GM04504 (cell line): ENCODE measurements around the gene UGP2.
"Not testable (repeated sequence)": the region's sequence is repeated elsewhere in the genome, so short reads cannot be mapped to it uniquely, and the experiment has no call there.

Source experiments
- DNase-seq: peaks from one replicate; pipeline ENCODE4 v3.0.0-alpha.2; 2012; ENCODE audit warnings: low read depth

Gene UGP2

DNA sequence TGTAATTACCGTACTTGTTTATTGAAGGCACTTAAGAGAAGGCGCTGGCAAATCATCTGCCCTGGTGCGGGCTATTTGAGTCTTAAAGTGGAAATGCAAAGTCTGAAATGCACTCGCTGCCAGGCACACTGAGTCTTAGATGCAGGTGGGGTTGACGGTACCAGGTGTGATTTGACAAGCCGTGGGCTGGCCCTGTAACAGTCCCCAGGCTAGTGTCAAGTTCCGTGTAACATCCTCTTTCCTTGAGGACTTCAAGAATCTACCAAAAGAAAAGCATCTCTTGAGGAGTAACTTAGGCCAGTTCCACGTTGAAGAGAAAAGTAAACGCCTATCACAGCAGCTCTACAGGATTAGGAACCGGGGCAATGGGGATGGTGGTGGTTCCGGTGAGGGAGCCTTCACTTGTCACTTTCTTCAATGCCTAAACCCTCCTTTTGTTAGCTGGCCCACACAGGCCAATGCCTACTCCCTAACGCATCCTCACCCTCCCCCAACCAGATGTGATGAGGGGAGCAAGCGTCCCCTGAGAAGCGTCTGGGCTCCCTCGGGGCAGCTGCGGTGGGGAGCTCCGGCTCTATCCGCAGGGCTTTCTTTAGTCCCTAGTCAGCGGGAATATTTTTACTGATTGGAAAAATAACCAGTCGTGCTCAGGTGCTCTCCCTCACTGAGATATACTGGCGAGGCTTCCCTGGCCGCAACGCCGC is 1.5 kb upstream of the UGP2 start:
- DNase-seq, result no peak

DNA sequence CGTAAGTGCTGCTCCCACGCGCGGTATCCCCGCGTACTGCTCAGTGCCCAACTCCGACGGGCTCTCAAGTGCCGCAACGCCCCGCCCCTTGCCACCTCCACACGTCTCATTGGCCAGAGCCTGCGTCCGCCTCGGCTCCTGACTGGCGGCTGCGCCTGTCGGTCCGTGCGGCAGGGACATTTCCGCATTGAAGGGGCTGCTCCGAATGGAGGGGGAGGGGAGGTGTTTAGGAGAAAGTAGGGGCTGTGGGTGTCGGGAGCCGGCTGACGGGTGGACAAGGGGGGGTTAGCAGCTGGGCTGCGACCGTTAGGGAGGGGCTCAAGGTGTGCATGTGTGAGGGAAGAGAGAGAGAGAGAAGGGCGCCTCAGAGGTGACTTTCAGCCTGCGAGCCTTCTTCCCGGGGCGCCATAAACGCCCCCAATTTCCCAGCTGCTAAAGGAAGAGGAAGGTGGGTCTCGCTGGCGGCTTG is 877 bp upstream of the UGP2 start:
- DNase-seq, result peak; percentile 94

DNA sequence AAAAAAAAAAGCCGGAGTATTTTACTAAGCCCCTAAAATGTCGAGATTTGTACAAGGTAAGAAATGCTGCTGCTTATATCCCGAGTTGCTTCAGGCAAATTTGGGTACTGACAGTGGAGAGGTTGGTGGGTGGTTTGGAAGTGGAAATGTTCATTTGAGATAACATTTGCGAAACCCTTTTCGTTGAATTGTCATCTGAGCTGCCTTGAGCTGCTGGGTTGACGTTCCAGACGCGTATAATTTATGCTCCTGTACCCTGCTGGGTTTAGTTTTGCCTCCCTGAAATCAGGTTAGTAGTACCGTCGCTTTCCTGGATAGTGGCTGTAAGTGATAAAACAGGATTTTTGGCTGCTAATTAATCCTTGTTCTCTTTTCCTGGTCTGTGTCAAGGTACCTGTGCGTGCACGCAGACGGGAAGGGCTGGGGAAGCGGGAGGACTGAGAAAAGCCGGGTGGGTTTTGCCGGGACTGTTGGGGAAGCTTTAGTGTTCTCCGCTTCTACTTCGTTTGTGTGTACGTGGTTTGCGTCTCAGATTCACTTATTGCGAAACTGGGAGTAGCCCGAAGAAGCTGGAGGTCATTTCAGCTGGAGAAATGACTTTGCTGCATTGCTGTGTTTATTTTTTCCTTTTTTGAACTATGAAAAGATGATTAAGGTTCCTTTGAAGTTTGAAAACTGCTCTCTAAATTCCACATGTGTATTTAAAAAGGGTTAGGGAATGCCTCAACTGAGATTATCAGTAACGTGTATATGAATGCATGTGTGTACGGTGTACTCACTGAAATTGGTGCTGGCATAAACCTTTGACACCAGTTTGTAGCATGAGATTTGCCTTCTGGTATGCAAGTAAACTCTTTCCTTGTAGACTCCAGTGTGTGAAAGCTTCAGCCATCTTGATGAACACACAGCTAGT is 709 bp downstream of the UGP2 start:
- no peak for DNase-seq

DNA sequence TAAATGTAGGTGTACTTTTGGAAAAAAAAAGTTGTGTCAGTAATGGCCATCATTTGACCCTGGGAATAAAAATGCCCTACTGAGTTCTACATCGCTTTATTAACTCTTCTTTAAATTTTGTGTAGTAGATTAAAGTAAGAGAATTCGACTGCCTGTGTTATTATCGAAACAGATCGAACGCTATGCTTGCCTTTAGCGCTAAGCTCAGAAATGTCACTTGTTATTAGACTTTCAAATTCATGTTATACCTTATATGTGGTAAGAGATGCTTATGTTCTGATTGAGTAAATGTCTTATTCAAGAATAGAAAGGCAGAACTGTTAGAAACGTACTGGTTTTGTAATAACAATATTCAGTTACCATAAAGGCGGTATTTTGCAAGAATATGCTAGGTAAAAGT is 1.4 kb downstream of the UGP2 start:
- no peak for DNase-seq

DNA sequence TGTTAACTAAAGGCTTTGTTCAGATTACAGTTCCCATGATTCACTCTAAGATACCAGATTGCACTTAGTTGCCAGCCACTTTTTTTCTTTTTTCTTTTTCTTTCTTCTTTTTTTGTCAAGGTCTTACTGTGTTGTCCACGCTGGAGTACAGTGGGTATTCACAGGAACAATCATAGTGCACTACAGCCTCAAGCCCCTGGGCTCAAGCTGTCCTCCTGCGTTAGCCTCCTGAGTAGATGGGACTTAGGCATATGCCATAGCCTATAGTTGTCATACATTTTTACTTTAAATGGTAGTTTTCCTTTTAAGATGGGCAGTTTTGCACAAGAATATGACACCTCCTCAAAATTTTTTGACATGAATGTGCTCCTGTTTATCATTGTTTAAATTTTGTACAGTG is 2.1 kb downstream of the UGP2 start:
- no peak for DNase-seq

DNA sequence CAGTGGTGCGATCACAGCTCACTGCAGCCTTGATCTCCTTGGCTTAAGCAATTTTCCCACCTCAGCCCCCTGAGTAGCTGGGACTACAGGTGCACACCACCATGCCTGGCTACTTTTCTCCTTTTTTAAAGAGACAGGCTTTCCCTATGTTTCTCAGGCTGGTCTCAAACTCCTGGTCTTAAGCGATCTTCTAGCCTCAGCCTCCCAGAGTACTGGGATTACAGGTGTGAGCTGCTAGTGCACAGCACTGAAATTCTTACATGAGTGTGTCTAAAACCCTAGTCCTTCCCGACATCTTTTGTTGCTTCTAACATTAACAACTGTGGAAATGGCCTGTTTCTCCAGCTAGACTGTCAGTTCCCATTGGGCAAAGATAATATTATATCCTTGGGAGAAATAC is 2.9 kb downstream of the UGP2 start:
- no peak for DNase-seq

DNA sequence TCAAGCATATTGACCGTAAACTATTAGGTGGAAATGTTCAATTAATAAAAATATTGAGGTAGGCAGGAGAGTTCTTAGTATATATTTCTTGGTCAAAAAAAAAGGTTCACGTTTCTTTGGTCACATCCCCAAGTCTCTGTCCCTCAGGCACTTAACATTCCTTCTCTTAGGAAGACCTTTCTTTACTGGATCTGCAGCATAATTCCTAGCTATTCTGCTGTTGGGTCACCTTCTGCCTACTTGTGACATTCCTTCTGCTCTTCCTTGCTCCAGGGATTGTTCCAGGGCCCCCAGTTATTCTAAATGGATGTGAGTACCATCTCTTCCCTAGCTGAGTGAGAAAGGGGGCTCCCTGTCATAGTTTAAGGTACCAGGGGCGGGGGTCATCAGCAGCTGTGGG is 4.2 kb downstream of the UGP2 start:
- DNase-seq, result no peak

DNA sequence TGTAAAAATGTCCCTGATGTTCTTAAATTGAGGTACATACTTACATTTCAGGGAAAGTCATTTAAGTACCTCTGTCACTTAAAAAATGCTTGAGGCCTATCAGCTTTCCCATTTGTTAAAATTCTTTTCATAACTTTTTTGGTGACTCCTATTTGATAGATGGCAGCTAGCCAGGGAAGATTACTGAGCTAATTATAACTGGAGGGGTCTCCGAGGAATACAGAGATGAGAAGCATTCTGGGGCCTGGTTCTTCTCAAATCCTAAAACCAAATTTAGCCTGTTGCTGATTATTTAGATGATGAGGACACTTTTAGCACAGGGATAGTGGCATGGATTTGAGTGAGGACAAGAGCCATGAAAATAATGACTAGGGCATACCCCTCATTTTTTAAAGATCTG is 4.8 kb downstream of the UGP2 start:
- no peak for DNase-seq

DNA sequence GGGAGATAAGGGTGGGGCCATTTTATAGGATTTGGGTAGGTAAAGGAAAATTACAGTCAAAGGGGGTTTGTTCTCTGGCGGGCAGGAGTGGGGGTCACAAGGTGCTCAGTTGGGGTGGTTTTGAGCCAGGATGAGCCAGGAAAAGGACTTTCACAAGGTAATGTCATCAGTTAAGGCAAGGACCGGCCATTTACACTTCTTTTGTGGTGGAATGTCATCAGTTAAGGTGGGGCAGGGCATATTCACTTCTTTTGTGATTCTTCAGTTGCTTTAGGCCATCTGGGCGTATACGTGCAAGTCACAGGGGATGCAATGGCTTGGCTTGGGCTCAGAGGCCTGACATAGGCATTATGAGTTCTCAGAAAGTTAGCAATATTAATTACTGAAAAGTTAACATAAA is 5.9 kb downstream of the UGP2 start:
- DNase-seq, result not testable (repeated sequence)

DNA sequence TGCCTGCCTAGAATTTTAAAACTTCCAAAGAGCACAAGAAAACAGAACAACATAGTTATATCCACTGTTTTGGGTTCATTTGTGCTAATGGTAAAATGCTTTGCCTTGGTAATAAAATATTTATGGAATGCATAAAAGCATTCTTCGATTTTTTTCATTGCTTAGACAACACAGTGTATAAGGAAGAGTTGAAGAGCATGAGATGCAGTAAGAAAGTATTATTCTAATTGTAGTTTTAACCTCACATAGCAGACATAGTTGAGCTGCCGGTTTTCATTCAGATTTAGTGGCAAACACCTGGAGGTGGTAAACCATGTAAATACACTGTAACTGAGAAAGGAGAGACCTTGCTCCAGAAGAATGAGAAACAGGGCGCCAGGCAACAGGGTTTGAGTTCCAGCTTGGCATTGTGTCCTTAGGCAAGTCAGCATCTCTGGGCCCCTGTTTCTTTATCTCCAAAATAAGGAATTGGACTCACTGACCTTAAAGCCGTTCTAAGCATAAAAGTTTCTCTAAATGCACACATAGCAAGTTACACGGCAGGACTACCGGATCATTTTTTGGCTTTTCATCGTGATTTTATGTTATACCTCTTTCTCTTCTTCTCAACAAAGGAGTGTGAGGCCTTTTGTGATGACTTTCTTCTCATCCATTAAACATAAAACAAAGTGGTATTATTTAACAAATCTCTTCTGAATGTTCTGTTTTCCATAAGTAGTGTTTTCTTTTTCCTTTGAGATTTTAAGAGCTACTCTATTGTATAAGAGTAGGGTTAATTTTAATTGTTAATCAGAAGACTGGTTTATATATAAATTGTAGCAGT is 7.9 kb downstream of the UGP2 start:
- DNase-seq, result no peak

DNA sequence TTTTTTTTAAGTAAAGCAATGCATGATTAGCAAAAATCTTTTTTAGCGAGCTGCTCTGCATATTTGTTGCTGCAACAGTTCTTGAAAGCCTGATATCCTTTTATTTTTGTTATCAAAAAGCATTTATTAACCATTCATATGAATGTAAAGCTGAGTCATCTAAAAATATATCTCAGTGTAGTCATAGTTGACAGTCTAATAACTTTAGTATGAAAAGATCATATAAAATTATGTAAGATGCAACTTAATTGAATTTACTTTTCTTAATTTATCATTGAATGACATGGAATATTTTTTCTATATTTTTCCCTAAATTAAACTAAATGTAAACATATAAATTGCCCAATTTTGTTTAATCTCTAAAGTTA is 8.5 kb downstream of the UGP2 start:
- no peak for DNase-seq

DNA sequence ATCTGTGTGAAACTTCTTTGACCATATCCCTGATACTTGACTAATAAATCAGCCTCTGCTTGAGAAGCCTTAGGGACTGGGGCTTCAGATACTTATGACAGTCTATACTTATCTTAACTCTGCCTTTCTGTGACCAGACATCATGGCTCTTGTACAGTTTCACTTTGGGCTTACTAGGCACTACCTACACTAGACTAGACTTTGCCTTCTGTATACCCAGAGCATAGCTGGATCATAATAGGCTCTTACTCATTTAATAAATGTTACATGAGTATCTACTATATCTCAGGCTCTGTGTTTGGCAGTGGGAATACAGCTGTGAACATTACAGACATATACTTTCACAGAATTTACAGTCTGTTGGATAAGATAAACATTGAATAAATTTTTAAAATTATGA is 9.0 kb downstream of the UGP2 start:
- no peak for DNase-seq

DNA sequence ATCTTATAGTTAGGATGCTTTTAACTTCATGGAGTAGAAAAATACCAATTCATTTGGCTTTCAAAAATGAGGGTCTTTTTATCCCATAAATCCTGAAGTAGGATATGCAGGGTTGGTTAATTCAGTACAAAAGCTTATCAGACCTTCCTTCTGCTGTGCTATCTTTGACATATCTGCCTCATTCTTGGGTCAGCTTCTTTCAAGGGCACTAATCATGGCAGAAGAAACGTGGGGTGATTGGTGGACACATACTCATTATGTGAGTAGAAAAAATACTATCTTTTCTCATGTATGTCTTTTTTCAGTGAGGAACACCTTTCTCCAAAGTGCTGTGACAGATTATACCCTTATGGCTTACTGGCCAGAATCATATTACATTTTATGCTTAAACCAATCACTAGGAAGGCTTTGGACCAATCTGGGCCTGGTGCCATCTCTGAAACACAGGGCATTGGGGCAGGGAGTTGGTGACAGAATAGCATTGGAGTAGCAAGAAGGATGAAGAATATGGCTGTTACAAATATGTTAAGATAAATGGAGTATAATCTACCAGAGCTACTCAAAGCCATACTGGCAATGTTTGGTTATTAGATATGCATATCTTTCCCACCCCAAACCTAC is 10.1 kb downstream of the UGP2 start:
- no peak for DNase-seq

DNA sequence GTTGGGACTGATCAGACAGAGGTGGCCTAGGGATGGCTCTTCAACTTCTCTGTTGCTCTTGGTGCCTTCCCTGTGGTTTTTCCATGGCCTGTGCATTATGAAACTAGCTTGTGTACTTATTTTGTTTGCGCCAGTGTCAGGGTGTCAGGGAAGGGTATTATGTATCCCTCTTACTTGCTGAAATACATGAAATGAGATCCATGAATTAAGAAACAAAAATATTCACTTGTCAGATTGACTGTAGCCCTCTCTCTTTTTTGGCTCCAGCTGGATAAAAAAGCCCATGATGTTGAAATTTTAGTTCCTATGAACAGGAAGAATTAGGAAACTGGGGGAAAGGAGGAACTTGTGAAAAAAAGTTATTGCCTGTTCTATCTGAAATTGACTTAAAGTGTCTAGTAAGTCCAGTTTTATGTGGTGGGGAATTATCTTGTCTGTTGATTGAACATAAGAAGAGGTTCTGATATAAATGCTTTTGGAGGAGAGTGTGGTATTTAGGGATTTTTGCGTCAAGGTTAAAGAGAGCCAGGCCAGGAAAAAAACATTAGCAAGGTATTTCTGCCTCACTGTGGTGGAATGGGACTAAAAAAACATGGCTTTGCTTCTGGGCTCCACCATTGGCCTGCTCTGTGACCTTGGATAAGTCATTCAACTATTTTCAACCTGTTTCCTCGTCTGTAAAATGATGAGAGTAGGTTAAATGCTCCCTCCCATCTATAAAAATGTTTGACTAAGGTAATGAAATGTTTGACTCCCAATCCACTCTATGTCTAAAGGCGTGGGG is 12.0 kb downstream of the UGP2 start:
- DNase-seq, result no peak

DNA sequence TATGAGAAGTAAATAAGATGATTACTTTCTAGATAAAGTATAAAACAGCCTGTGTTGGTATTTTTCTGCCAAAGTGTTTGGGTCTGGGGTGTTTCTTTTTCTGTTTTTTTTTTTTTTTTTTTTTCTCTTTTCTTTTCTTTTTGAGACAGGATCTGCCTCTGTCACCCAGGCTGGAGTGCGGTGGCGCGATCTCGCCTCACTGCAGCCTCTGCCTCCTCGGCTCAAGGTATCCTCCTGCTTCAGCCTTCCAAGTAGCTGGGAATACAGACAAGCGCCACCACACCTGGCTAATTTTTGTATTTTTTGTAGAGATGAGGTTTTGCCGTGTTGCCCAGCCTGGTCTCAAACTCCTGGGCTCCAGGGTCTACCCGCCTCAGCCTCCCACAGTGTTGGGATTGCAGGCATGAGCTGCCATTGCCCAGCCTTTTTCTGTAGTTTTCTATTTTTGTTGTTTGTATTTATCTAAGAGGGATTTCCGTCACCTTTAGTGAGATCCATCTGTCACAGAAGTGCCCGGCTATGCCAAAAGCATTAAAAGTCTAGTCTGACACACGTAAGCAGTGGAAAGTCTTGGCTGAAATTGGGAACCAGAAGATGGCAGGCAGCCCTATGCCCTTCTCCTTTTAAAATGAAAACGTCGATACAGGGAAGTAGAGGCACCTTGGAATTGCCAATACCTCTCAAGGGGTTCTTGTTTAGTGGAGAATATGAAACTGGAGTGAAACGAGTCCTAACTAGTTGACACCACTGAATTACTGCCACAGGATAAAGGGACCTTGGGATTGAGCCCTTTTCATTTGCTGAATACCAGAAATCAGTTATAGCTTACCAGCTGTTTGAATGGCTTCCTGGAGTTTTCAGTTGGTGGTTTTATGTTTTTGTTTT is 14.0 kb downstream of the UGP2 start:
- DNase-seq, result no peak

DNA sequence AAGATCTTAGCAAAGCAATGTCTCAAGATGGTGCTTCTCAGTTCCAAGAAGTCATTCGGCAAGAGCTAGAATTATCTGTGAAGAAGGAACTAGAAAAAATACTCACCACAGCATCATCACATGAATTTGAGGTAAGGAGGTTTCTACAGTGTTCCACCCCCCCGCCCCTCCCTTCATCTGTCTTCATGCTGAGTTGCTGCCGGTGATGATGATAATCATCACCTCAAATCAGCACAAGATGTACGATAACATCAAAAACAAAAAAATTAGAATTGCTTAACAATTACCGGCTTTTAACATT is 14.6 kb downstream of the UGP2 start:
- no peak for DNase-seq

DNA sequence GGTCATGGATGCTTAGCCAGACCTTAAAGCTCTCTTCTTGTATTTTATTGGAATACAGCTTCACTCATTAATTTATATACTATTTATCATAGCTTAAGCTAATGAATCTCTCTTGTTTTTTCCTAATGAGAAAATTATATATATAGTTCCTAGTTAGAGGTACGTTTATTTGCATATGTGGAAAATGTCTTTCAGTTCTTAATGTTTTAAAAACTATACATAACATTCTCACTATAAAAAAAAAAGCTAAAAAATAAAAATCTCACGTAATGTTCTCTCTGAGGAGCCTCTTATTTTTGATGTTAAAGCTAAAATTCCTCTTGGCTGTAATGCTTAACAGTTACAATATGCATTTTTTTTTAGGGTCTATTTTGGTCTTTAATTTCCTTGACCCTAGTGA is 16.6 kb downstream of the UGP2 start:
- DNase-seq, result no peak

DNA sequence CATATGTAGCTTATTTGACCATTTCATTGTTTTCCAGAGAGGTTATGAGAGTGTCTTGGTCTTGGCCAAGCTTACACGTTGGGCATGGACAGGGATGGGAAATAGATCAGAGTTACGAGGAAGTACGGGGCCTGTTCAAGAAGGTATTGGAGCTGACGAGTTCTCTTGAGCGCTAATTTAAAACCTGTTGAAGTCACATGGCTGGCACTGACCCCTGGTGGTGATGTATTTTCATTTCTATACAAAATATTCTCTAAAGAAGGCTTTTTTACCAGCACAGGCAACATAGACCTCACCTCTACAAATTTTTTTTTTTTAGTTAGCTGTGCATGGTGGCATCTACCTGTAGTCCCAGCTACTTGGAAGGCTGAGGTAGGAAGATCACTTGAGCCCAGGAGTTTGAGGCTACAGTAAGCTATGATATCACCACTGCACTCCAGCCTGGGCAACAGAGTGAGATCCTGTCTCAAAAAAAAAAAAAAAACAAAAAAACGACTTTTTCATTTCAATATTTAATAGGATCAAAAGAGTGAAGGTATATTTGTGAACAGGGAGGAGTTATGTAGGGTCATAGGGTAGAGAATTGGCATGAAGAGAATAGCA is 19.6 kb downstream of the UGP2 start:
- DNase-seq, result no peak

DNA sequence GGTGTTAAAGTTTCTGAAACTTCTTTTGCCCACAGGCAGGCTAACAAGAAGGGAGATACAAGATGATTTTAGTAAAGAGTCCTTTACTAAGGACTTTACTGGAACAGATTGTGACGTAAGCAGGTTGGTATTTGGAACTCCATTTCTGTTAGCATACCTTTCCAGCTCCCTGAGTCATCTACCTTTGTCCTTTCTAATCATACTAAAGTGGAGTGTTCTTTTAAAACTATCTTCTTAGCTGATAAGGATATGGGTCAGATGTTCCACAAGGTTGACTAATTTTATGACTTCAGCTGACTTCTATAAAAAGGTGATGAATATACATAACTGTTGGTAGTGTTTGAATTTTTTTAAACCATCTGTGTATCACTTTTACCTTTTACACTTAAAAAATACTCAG is 21.1 kb downstream of the UGP2 start:
- DNase-seq, result no peak

DNA sequence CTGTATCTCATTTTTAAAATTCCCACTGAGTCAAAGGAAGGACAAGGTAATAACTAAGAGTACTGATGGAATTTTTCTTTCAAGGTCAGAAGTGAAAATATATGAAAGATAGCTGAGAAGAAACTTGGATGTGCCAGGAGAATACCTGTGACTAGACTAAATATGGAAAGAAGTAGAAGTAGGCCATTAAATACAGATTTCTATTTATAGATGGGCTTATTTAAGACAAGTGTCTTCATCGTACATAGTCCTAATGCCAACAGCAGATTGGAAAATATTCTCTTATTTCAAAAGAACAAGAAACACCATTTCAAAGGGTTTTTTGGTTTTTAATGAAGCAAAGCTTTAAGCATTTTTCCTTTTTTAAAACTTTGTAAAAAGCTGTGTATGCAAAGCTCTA is 22.0 kb downstream of the UGP2 start:
- no peak for DNase-seq
